ENCODE data around the gene PLEKHG4.

- TF ChIP-seq POLR2A (IDR thresholded peaks at IDR 0.05) (no peak), CTCF (IDR thresholded peaks at IDR 0.05 in 8 of 11, conservative IDR thresholded peaks at IDR 0.05 in 3 of 11) (no peak), POLR2AphosphoS5 (IDR thresholded peaks at IDR 0.05) (no peak)
Measured at GRCh38 chr16:67301080-67301782, 21.9 kb downstream of the PLEKHG4 start.
